Posterior cingulate gyrus (tissue), 11 donors: ENCODE measurements around the gene HTR3C.
"Not testable (repeated sequence)": the region's sequence is repeated elsewhere in the genome, so short reads cannot be mapped to it uniquely, and the experiment has no call there.

Experiments
- DNase-seq, 10 donors: peaks; one replicate each; pipeline versions ENCODE4 v3.0.0 to v3.0.0-alpha.2; 2020 to 2021; ENCODE audit warnings: mixed read lengths in 3 of 10
- intact Hi-C: fragments of 100-400 bp; cut with DNase I; formaldehyde crosslinking; loops from one replicate; pipeline ENCODE4 v1.15.1; 2023

HTR3C gene

GRCh38 chr3:184029443-184029842, 23.4 kb upstream of the HTR3C start:
- intact Hi-C loops = no loop called here
- DNase-seq = no peak

DNA sequence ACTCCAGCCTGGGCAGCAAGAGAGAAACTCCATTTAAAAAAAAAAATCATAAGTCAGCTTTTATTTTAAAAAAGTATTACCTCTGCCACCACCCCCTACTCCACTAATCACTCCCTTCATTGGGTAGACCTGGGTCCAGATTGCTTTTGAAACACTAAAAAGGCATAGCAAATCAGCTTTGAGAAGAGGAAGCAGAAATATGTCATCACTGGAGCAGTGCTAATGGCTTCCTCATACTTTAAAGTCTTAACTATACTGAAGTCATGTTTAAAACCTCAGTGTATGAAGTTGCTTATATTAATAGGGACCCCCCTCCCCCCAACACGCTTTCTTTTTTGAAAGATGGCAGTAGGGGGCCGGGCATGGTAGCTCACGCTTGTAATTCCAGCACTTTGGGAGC, 22.3 kb upstream of the HTR3C start:
- intact Hi-C loops = no loop called here
- no peak for DNase-seq

GRCh38 chr3:184031187-184031792, 21.6 kb upstream of the HTR3C start, which contains the start of gene HTR3D:
Gene HTR3D, plus strand, starts transcription at chr3:184031742. Its CDS starts 0 bp downstream, at chr3:184031742.
- intact Hi-C loops = no loop called here
- DNase-seq = no peak

DNA sequence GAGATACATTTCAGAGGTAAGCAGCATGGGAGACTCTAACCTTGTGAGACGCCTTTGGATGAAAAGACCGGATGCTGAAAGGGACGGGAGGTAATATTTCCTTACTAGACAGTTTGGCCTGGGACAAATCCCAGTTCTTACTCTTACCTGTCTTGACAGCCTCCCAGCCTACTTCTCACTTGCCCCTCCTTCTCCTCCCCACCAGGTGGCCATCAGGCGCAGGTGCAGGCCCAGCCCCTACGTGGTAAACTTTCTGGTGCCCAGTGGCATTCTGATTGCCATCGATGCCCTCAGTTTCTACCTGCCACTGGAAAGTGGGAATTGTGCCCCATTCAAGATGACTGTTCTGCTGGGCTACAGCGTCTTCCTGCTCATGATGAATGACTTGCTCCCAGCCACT, 15.0 kb upstream of the HTR3C start:
- no peak for DNase-seq
- intact Hi-C loops = no loop called here

DNA sequence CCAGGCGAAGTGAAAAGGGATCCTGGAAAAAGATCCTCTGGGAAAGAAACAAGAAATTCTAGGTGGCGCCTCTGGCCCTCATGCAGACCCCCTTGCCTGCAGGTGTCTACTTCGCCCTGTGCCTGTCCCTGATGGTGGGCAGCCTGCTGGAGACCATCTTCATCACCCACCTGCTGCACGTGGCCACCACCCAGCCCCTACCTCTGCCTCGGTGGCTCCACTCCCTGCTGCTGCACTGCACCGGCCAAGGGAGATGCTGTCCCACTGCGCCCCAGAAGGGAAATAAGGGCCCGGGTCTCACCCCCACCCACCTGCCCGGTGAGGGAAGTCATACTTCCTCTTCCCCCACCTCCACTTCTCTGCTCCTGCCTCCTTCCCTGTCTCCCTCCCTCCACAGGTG, 14.5 kb upstream of the HTR3C start:
- DNase-seq, intact Hi-C loops: not testable (repeated sequence)

- intact Hi-C loops = no loop called here
These were observed 13.4 kb upstream of the HTR3C start for GRCh38 chr3:184039414-184039813.

GRCh38 chr3:184040010-184040409, 12.8 kb upstream of the HTR3C start:
- DNase-seq = no peak

More at GRCh38 chr3:184039414-184039813, 13.4 kb upstream of the HTR3C start:
- no peak for DNase-seq

GRCh38 chr3:184042617-184043016, 10.2 kb upstream of the HTR3C start:
- DNase-seq = no peak
- intact Hi-C loops = no loop called here

More at GRCh38 chr3:184040010-184040409, 12.8 kb upstream of the HTR3C start:
- intact Hi-C loops = no loop called here

DNA sequence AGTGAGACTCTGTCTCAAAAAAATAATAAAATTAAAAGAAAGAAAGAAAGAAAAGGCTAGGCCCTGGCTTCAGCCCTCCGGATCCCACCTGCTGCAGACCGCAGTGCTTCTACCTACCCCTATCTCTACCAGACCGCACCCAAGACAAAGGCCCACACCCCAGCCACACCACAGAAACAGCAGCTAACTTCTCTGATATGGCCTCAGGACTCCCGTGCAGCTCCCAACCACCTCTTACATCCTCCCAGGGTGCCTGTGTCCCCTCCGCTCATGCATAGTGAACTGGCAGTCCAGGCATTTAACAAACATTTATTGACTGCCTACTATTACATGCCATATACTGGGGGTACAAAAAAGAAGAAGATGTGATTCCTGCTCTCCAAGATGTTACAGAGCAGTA, 6.9 kb upstream of the HTR3C start:
- no peak for DNase-seq
- intact Hi-C loops = no loop called here

- DNase-seq = no peak
- intact Hi-C loops = no loop called here
These were observed 2.5 kb upstream of the HTR3C start for GRCh38 chr3:184050217-184050847.

DNA sequence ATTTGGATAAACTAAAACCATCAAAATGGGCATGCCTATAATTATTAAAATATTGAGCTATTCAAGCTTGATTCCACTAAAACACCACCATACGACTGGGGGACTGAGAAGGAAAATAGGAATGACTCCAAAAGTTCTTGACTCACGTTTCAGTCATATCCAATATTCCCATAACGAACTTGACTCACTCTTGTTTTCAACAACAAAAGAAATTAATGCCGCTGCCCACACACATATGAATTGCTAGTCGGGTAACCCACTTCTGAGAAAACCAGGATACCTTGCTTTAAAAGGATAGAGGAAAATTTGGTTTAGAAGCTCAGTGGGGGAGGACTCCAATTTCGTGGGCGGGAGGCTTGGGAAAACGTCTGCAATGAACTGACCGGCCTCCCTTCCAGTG, 5.2 kb downstream of the HTR3C start:
- no peak for DNase-seq
- intact Hi-C loops = no loop called here

DNA sequence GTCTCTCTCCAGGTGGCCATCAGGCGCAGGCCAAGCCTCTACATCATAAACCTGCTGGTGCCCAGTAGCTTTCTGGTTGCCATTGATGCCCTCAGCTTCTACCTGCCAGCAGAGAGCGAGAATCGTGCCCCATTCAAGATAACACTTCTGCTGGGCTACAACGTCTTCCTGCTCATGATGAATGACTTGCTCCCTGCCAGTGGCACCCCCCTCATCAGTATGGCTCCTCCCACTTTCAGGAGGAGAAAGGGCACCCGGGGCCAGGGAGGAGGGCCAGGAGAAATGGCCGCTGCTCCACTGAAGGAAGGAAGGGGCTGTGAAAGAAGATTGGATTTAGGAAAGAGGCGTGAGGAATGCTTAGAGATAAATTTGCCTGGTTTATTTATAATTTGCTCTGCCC, 6.6 kb downstream of the HTR3C start:
- intact Hi-C loops = no loop called here
- DNase-seq = no peak

DNA sequence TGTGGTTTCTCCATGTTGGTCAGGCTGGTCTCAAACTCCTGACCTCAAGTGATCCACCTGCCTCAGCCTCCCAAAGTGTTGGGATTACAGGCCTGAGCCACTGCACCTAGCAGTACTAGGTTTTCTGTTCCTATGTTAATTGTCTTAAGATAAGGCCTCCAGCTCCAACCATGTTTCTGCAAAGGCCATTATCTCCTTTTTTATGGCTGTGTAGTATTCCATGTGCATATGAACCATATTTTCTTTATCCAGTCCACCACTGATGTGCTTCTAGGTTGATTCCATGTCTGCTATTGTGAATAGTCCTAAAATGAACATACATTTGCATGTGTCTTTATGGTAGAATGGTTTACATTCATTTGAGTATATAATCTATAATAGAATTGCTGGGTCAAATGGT, 9.8 kb downstream of the HTR3C start:
- intact Hi-C loops = no loop called here
- DNase-seq = no peak

- intact Hi-C loops = no loop called here
- DNase-seq = no peak
These were observed 13.4 kb downstream of the HTR3C start for GRCh38 chr3:184066211-184066610.

GRCh38 chr3:184067573-184068055, 14.8 kb downstream of the HTR3C start:
- no peak for DNase-seq
- intact Hi-C loops = no loop called here

DNA sequence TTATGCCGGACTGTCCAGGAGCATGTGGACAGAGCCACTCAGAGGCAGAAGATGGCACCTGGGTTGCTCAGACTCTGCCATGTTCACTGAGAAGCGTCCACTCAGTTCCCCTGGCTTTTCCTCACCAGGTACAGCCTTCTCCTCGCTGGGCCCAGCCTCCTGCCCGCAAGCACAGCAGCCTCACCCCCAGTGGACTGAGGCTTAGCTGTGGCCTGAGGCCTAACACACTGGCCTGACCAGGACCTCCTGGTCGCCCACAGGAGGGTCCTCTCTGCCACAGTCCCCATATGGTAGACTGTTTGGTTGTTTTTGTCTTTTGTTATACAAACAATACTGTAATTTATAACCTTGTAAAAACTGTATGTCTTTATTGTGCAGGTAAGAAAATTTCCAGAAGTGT, 15.5 kb downstream of the HTR3C start:
- intact Hi-C loops = no loop called here
- DNase-seq = no peak

DNA sequence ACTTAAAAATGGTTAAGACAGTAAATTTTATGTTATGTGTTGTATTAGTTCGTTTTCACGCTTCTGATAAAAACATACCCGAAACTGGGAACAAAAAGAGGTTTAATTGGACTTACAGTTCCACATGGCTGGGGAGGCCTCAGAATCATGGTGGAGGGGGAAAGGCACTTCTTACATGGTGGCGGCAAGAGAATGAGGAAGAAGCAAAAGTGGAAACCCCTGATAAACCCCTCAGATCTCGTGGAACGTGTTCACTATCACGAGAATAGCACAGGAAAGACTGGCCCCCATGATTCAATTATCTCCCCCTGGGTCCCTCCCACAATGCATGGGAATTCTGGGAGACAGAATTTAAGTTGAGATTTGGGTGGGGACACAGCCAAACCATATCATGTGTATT, 18.3 kb downstream of the HTR3C start:
- intact Hi-C loops, DNase-seq: not testable (repeated sequence)

- intact Hi-C loops = no loop called here
- no peak for DNase-seq
These were observed 20.8 kb downstream of the HTR3C start for GRCh38 chr3:184073621-184074020.

DNA sequence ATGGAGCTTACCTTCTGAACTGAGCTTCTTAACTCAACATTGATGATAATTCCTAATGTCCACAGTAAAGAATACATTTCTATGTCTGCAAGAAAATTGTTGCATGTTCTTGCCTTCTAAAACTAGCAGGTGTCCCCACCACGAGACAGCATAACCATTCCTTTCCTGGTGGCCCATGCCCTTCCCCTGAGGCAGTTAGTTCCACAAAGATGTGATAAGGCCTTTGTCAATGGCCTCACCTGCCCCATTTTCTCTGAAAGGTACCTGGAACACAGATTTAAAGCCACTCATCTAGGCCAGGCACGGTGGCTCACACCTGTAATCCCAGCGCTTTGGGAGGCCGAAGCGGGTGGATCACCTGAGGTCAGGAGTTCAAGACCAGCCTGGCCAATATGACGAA, 23.1 kb downstream of the HTR3C start:
- intact Hi-C loops = no loop called here
- no peak for DNase-seq

DNA sequence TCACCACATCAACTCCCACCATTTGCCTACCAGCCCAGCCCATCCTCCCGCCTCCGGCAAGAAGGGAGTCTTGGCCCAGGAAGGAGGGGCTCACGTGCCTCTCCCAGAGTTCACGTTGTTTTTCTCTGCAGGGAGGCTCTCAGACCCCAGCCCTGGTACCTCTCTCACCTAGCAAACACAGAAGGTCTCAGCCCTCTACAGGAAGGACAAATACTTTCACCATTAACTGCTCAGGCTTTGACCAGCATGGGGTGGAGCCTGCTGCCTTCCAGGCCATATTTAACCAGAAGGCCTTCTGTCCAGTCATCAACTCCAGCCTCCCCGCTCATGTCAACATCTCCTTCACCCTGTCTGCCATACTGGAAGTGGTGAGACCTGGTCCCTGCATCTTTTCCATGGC, 25.0 kb downstream of the HTR3C start:
- no peak for DNase-seq
- intact Hi-C loops = no loop called here

- DNase-seq = no peak
- intact Hi-C loops = no loop called here
These were observed 26.0 kb downstream of the HTR3C start for GRCh38 chr3:184078851-184079250.

DNA sequence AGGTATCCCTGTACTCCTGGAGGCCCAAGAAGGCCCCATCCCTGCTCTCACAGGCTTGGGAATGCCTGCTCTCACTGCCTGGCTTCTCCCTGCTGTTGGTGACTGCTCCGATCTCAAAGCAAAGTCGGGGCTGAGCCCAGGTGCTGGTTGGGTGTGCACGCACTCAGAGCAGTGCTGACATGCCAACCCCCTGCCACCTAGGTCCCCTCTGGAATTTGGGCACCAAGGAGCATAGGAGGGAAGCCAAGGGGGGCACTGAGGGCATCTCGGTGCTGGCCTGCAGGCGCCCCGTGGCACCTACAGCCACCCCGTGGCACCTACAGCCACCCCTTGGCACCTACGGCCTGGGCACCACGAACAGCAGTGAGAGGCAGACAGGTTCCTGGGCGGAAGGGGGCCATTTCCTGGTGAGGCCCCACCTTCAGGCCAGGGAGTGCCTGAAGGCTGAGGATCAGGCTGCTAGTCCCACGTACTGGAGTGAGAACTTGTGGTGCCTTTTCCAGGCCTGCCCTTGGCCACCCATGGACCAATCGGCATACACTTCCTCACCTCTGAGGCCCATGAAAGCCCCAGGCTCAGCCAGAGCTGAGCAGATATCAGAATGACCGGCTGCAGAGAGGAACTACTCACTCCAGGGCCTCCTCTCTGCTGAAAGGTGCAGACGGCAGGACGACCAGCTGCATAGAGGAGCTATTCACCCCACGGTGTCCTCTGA, 28.4 kb downstream of the HTR3C start:
- intact Hi-C loops = no loop called here

More for the DNA sequence above, 28.4 kb downstream of the HTR3C start:
- peak in 1 of 10 donors; percentile 55 for DNase-seq
